Measurements from ENCODE around the gene INPP5A.
"Not testable (repeated sequence)": the region's sequence is repeated elsewhere in the genome, so short reads cannot be mapped to it uniquely, and the experiment has no call there.

INPP5A gene

DNA sequence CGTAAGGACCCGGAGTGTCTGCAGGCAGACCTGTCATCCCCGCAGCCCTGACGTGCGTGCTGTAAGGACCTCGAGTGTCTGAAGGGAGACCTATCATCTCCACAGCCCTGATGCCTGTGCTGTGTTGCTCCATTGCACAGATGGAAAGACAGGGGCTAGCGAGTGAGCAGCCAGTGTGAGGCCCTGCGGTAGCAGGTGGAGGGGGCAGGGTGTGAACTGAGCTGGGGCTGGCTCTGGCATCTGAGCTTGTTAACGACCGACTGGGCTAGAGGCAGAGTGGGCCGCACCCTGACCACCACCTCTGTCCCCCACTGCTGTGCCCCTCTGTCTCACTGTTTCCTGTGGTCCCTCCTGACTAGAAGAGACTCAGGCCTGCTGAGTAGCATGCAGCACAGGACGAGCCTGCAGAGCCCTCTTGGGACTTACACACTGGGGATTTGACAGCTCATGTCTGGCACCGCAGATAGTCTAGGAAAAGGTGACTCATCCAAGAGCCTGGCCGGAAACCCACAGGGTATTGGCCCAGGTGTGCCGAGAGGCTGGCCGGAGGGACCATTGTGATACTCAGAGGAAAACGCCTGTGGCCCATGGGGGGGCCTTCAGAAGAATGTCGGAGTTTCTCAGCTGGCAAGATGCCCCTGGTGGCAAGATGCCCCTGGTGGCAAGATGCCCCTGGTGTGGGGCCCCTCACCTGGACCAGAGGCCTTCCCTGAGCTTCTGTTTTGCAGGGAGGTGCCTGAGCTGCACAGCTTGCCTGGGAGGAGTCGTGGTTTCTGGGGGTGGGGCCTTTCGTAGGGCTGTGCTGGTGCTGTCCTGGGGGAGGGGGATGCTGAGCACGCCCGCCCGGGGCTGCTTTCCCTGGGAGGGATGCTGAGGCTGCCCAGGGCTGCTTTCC, 34.3 kb downstream of the INPP5A start:
- TF ChIP-seq CTCF (IDR thresholded peaks at IDR 0.05; ENCODE audit: low read depth, low read length, missing control alignments), result no peak
- DNase-seq (ENCODE audit: low read depth), result peak; percentile 71
- H3K4me3 ChIP-seq (ENCODE audit: low read depth, low read length), result no peak overlapping the region

DNA sequence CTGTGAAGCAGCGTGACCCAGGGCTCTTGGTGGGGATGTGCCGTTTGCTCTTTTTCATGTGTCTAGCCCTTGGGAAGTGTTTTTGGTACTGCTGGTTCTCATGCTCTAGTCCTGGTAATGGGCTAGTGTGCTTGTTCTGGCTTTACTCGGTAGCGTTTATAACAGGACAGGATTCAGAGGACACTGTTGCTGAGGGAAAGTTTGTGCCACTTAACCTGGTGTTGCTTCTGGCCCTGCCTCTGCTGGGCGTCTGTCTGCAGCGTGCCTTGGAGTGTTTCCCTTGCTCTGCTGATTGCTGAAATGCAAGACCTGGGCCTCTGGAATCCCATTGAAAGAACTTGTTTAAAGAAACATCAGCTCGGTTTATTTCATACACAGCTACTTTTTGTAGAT, 35.0 kb downstream of the INPP5A start:
- no peak for TF ChIP-seq CTCF (IDR thresholded peaks at IDR 0.05; ENCODE audit: low read depth, low read length, missing control alignments)
- no peak for DNase-seq (ENCODE audit: low read depth)
- H3K4me3 ChIP-seq (ENCODE audit: low read depth, low read length), result no peak overlapping the region

- not testable (repeated sequence) for H3K4me3 ChIP-seq (ENCODE audit: low read depth, low read length)
Observed at GRCh38 chr10:132572946-132573345, 35.4 kb downstream of the INPP5A start.

GRCh38 chr10:132574288-132574687, 36.7 kb downstream of the INPP5A start:
- no peak for DNase-seq (ENCODE audit: low read depth)
- H3K4me3 ChIP-seq (ENCODE audit: low read depth, low read length), result no peak overlapping the region
- TF ChIP-seq CTCF (IDR thresholded peaks at IDR 0.05; ENCODE audit: low read depth, low read length, missing control alignments), result no peak

More at GRCh38 chr10:132572946-132573345, 35.4 kb downstream of the INPP5A start:
- not testable (repeated sequence) for DNase-seq (ENCODE audit: low read depth)

DNA sequence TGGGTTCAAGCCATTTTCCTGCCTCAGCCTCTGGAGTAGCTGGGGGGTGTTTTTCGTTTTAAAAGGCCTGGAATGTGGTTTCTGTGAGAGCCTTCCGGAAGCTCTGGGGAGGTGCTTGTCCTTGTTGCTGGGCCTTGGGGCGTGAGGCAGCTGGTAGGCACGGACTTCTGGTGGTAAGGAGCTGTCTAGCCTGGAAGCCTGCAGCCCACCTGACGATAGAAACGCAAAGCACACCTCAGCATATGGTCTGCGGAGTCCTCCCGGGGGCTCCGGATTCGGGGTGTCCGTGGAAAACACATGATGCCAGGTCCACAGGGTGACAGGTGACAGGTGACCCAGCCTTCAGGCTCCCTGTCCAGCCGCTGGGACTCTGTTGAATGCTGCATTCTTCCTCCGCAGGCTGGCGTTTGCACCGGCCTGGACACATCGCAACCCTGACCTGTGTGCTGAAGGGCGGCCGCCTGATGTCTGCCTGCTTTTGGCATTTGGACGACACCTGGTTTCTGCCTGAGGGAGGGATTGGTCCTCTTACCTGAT, 37.3 kb downstream of the INPP5A start:
- H3K4me3 ChIP-seq (ENCODE audit: low read depth, low read length), result peak overlapping the region; percentile 15; the same call in 1 of the 2 replicates
- DNase-seq (ENCODE audit: low read depth), result no peak
- TF ChIP-seq CTCF (IDR thresholded peaks at IDR 0.05; ENCODE audit: low read depth, low read length, missing control alignments), result no peak

DNA sequence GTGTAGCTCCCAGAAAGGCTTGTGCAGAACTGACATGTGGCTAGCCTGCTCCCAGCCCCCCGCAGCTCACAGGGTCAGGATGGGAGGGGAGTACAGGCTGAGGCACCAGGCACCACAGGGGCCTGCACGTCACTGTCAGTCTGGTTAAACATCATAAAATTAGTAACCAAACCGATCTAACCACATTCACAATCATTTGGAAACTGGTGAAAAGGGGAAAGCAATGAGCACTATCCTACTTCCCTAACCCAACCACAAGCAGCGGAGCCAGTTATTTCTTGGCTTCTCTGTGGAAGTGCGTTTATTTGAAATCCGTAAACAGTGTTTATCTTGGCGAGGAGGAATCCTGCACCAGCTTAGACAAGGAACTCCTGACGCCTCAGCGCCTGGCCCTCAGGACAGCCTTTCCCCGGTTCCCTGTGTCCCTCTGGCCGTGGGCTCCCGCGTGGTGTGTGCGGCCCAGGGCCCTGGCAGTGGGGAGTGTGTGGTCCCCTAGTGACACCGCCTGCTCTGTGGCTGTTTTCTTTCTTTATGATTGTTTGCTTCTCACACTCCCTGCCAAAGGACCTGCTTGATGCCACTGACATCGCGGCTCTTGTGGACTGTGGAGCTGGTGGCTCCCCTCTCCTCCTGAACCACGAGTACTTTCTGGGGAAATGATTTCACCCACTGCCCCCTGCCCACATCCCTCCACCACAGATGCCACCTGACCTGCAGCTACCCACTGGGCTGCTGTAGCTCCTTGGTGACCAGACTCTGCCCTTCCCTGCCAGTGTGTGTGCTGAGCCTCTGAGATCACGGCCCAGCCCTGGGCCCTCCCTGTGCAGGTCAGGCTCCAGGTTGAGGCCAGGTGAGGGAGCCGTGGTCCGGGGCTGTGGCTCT, 38.0 kb downstream of the INPP5A start:
- 0 out of 2 replicates have a peak overlapping the region, but pooled peaks have one; percentile 15 for H3K4me3 ChIP-seq (ENCODE audit: low read depth, low read length)
- no peak for TF ChIP-seq CTCF (IDR thresholded peaks at IDR 0.05; ENCODE audit: low read depth, low read length, missing control alignments)
- DNase-seq (ENCODE audit: low read depth), result no peak

All from GM12864 (cell line).